K562 (cell line): Measurements from ENCODE around the gene CLDN14. TPM values are rescaled to one million over a fixed set of nuclear protein-coding genes. Genes with fewer than 3 reads are reported as not detected.
A peak's percentile ranks its signal among the peaks of the same experiment; 100 is the strongest.

Experiments
- ARID4B ChIP-seq: sonication (generic); formaldehyde crosslinking; IDR thresholded peaks from 2 replicates; pipeline ENCODE4 v1.8.0; 2022; ENCODE audit warnings: mild to moderate bottlenecking, missing genetic modification reagents
- CBFB ChIP-seq: sonication (generic); formaldehyde crosslinking; IDR thresholded peaks from 2 replicates; pipeline ENCODE4 v1.4.0; 2020; ENCODE audit warnings: mild to moderate bottlenecking, missing genetic modification reagents
- CREM ChIP-seq: IDR thresholded peaks from 2 replicates; pipeline ENCODE4 v1.6.1; 2014; ENCODE audit warnings: antibody characterized with exemption, low read depth
- CXXC5 ChIP-seq: fragments of 250-450 bp; sonication (Bioruptor Pico); IDR thresholded peaks from 2 replicates; pipeline ENCODE4 v1.8.0; 2022; ENCODE audit warnings: inconsistent platforms, mild to moderate bottlenecking, moderate library complexity
- LCOR ChIP-seq: sonication (generic); formaldehyde crosslinking; IDR thresholded peaks from 2 replicates; pipeline ENCODE4 v1.8.0; 2022; ENCODE audit warnings: mild to moderate bottlenecking, missing genetic modification reagents
- MAFK ChIP-seq: IDR thresholded peaks from 2 replicates; pipeline ENCODE4 v1.6.1; 2011; ENCODE audit warnings: low read length, improper control_type of control experiment
- MEF2D ChIP-seq: conservative IDR thresholded peaks from 2 replicates; pipeline ENCODE4 v1.6.1; 2016; ENCODE audit warnings: low read depth, missing genetic modification characterization, missing compliant biosample characterization
- NCOA1 ChIP-seq: fragments of 450-650 bp; IDR thresholded peaks from 2 replicates; pipeline ENCODE4 v1.6.1; 2016; ENCODE audit warnings: low read depth
- NCOA2 ChIP-seq, 2 experiments: fragments of 450-650 bp; IDR thresholded peaks; 2 replicates each; pipeline ENCODE4 v1.6.1; 2018; ENCODE audit warnings: mild to moderate bottlenecking in 2 of 2, moderate library complexity in 1 of 2; ENCODE audit not compliant: partially characterized antibody in 2 of 2
- NR2F6 ChIP-seq: fragments of 450-650 bp; formaldehyde crosslinking; IDR thresholded peaks from 2 replicates; pipeline ENCODE4 v1.4.0; 2020; ENCODE audit warnings: mild to moderate bottlenecking
- RFX7 ChIP-seq: fragments of 250-450 bp; sonication (Bioruptor Pico); IDR thresholded peaks from 2 replicates; pipeline ENCODE4 v1.5.1; 2021; ENCODE audit warnings: mild to moderate bottlenecking
- STAG1 ChIP-seq: sonication (generic); formaldehyde crosslinking; IDR thresholded peaks from 2 replicates; pipeline ENCODE4 v1.5.0; 2020; ENCODE audit warnings: missing genetic modification reagents, borderline replicate concordance
- TBL1XR1 ChIP-seq, 2 experiments: IDR thresholded peaks; 2 replicates each; pipeline ENCODE4 v1.6.1; 2012; ENCODE audit warnings: improper control_type of control experiment in 2 of 2, low read length in 2 of 2, mild to moderate bottlenecking in 1 of 2
- TEAD4 ChIP-seq, 2 experiments: sonication (generic) in 1 of 2; formaldehyde crosslinking in 1 of 2; IDR thresholded peaks; 2 replicates each; pipeline versions ENCODE4 v1.6.1 to v1.8.0; 2012 to 2022; ENCODE audit warnings: borderline replicate concordance in 1 of 2, inconsistent platforms in 1 of 2, low read length in 1 of 2, mild to moderate bottlenecking in 1 of 2, missing genetic modification reagents in 1 of 2
- ZBTB7A ChIP-seq: IDR thresholded peaks from 2 replicates; pipeline ENCODE4 v1.6.1; 2011; ENCODE audit warnings: low read depth, mild to moderate bottlenecking, low read length, moderate library complexity, borderline replicate concordance; ENCODE audit not compliant: control insufficient read depth
- ZNF133 ChIP-seq: fragments of 250-450 bp; sonication (Bioruptor Pico); IDR thresholded peaks from 2 replicates; pipeline ENCODE4 v1.4.0; 2020; ENCODE audit warnings: mild to moderate bottlenecking
- ZNF57 ChIP-seq: fragments of 450-650 bp; formaldehyde crosslinking; IDR thresholded peaks from 2 replicates; pipeline ENCODE4 v1.4.0; 2020; ENCODE audit warnings: mild to moderate bottlenecking, moderate library complexity
- polyA plus RNA-seq, 8 experiments: library from polyadenylated mRNA; depleted of rRNA in 4 of 8; stranded (reverse) in 5 of 8; unstranded in 3 of 8; fragments of >200 nt; fragmentation: Nextera tagmentation in 2 of 8; fragmentation: Illumina TruSeq in 1 of 8; extraction: Ambion mirVana in 2 of 8; extraction: Trizol in 1 of 8; gene quantifications; 2 replicates each; pipeline versions ENCODE4 v1.2.1 to v1.2.3, GENCODE V29; 2011 to 2014; ENCODE audit warnings: inconsistent platforms in 1 of 8, missing spikeins in 1 of 8
- total RNA-seq, 7 experiments: library from RNA; depleted of rRNA in 6 of 7; stranded (reverse); fragments of >200 nt in 6 of 7; fragmentation: Illumina TruSeq in 2 of 7; extraction: Trizol in 2 of 7; gene quantifications; 2 replicates each; pipeline versions ENCODE4 v1.2.1 to v1.2.3, GENCODE V29; 2011 to 2021; ENCODE audit warnings: low replicate concordance in 1 of 7
- TF ChIP-seq, protein P1 (sequence below): fragments of 450-650 bp; conservative IDR thresholded peaks from 2 replicates; pipeline ENCODE4 v1.6.1; 2016; ENCODE audit warnings: missing genetic modification characterization, low read depth, mild to moderate bottlenecking, missing compliant biosample characterization, moderate library complexity
- TF ChIP-seq, protein P2 (sequence below): fragments of 450-650 bp; IDR thresholded peaks from 2 replicates; pipeline ENCODE4 v1.6.1; 2014; ENCODE audit warnings: low read depth, mild to moderate bottlenecking, moderate library complexity, borderline replicate concordance
- TF ChIP-seq, protein P3 (sequence below), 2 experiments: fragments of 250-450 bp in 1 of 2; fragments of 450-650 bp in 1 of 2; sonication (Bioruptor Pico) in 1 of 2; IDR thresholded peaks; 2 replicates each; pipeline versions ENCODE4 v1.6.1 to v1.8.0; 2016 to 2021; ENCODE audit warnings: mild to moderate bottlenecking in 2 of 2, moderate library complexity in 2 of 2, missing compliant biosample characterization in 1 of 2, missing genetic modification characterization in 1 of 2

CLDN14 gene
- total and polyA plus RNA-seq, 9 of the 15 experiments (the other 6 are each of a cell fraction or from before 2014, with no cell fraction given), result not detected

GRCh38 chr21:36429947-36430546 lies 49.9 kb downstream of the CLDN14 start (continued):
- TF ChIP-seq, protein P1, sequence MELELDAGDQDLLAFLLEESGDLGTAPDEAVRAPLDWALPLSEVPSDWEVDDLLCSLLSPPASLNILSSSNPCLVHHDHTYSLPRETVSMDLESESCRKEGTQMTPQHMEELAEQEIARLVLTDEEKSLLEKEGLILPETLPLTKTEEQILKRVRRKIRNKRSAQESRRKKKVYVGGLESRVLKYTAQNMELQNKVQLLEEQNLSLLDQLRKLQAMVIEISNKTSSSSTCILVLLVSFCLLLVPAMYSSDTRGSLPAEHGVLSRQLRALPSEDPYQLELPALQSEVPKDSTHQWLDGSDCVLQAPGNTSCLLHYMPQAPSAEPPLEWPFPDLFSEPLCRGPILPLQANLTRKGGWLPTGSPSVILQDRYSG (tag), result 0 out of 2 replicates have a peak, but pooled peaks have one; percentile 29
- TF ChIP-seq CBFB (CRISPR knock-in tag) (no peak; the same call in 1 of the 2 replicates), TEAD4 (IDR thresholded peaks at IDR 0.05; ENCODE audit: low read length) (peak; percentile 97), TEAD4 (CRISPR knock-in tag; IDR thresholded peaks at IDR 0.05; ENCODE audit: borderline replicate concordance) (no peak), STAG1 (CRISPR knock-in tag) (no peak), MAFK (peak; percentile 36; the same call in 1 of the 2 replicates), TBL1XR1 (IDR thresholded peaks at IDR 0.05; ENCODE audit: low read length in 2 of 2) (peak; percentile 62 to 93; a peak in 3 of 4 replicates), RFX7 (CRISPR knock-in tag) (no peak), CREM (peak; percentile 87), ZNF57 (no peak), NR2F6 (CRISPR knock-in tag) (no peak), ZBTB7A (peak; percentile 79), NCOA2 (IDR thresholded peaks at IDR 0.05; ENCODE audit: partially characterized antibody in 2 of 2) (no peak), ZNF133 (no peak), ARID4B (CRISPR knock-in tag) (no peak), NCOA1 (peak; percentile 95), MEF2D (peak; percentile 71), CXXC5 (peak; percentile 100), LCOR (peak; percentile 86)
- TF ChIP-seq, protein P2, sequence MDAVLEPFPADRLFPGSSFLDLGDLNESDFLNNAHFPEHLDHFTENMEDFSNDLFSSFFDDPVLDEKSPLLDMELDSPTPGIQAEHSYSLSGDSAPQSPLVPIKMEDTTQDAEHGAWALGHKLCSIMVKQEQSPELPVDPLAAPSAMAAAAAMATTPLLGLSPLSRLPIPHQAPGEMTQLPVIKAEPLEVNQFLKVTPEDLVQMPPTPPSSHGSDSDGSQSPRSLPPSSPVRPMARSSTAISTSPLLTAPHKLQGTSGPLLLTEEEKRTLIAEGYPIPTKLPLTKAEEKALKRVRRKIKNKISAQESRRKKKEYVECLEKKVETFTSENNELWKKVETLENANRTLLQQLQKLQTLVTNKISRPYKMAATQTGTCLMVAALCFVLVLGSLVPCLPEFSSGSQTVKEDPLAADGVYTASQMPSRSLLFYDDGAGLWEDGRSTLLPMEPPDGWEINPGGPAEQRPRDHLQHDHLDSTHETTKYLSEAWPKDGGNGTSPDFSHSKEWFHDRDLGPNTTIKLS, result peak; percentile 52; the same call in 1 of the 2 replicates
- TF ChIP-seq, protein P3, sequence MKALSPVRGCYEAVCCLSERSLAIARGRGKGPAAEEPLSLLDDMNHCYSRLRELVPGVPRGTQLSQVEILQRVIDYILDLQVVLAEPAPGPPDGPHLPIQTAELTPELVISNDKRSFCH (CRISPR knock-in tag; IDR thresholded peaks at IDR 0.05), result no peak
- TF ChIP-seq, protein P3 (tag; IDR thresholded peaks at IDR 0.05), result peak; percentile 78
